Embryonic facial prominence (tissue), 1 donor: ENCODE data around the gene RBM8A.

Experiments used
- DNase-seq: peaks from one replicate; pipeline ENCODE4 v3.0.0-alpha.2; 2016; ENCODE audit errors: extremely low spot score

Gene RBM8A

DNA sequence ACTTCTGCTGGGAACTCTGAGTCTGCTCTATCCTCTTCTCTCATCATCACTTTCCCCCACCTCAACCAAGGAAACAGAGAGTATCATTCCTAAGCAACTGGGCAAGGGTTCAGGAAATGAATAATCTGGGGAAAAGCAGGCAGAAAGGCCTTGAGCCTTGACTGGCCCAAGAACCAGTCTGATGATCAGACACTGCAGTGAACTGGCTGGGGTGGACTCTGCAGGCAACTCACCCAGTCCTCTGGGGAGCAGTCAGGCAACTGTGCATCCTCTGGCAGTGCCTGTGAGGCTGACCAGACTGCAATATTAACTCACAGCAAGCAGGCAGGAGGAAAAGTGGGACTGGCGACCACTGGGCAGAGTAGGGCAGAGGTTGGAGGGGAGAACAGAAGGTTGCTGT lies 42.6 kb downstream of the RBM8A start:
- DNase-seq: no peak

DNA sequence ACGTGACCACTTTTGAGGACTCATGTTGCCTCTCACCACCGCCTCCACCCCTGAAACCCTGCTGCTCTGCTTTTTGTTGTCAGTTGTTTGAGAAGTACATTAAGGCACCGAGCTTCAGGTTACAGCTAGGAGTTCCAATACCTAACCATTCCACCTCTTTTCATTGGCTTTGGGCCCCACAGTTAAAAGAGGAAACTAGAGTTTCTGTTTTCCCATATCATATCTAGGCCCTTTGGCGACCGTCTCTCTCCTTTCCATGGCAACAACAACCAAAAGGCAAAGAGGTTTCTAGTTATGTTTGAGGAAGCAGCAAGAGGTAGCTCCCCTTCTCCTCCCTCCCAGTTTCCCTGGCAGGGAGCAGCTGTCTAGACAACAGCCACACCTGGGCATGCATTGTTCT lies 47.5 kb downstream of the RBM8A start:
- DNase-seq: no peak

DNA sequence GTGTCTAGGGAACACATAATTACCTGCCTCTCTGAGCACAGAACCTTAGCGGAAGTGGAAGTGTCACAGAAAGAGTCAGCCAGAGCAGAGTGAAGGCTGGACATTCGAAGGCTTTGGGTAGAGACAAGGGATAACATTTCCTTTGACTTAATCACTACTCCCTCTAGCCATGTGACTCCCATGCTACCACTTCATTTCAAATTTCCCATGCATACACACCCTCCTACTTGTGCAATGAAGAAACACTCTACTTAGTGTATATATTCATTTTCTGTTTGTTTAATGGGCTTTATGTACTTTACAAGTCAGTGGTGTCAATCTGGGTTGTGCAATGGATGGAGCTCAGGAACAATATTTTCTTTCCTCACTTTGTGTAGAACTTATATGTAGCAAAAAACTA lies 48.6 kb downstream of the RBM8A start:
- DNase-seq: no peak

DNA sequence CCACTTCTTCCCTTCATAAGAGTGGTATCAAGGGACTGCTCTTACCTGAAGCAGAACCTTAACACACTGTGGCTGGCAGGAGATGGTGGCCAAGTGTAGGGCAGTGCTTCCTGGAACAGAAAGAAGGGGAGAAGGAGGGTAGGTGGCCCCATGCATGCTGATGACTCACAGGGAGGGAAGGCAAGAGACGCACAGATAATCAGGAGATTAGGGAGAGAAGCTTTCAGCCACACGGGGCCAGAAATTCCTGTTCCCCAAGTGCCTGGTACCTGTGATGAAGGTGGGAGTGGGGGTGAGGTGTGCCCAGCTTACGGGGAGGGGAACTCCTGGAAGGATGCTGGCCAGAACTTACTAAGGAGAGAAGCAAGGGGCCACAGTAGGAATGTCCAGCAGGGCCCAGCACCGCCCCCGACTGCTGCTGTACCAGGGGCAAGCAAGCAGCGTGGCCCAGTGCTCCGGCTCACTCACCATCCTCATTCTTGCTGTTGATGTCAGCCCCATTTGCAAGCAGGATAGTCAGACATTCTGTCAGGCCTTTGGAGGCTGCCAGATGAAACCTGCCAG lies 49.3 kb downstream of the RBM8A start:
- no peak for DNase-seq

DNA sequence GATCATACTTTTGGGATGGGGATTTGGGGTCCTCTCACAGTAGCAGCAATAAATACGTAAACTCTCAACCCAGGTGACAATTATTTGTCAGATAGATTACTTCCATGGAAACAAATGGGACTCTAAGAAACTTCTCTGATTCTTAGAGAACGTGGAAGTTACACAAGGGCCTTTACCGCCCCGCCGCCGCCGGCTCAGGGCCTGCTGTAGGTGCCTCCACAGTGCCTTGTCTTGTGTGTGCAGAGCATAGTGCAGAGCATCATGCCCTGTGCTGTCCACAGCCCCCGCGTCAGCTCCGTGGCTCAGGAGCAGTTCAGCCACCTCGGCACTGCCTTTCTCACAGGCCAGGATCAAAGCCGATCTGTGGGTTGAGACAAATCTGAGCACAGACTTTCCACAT lies 52.6 kb downstream of the RBM8A start:
- DNase-seq: no peak

DNA sequence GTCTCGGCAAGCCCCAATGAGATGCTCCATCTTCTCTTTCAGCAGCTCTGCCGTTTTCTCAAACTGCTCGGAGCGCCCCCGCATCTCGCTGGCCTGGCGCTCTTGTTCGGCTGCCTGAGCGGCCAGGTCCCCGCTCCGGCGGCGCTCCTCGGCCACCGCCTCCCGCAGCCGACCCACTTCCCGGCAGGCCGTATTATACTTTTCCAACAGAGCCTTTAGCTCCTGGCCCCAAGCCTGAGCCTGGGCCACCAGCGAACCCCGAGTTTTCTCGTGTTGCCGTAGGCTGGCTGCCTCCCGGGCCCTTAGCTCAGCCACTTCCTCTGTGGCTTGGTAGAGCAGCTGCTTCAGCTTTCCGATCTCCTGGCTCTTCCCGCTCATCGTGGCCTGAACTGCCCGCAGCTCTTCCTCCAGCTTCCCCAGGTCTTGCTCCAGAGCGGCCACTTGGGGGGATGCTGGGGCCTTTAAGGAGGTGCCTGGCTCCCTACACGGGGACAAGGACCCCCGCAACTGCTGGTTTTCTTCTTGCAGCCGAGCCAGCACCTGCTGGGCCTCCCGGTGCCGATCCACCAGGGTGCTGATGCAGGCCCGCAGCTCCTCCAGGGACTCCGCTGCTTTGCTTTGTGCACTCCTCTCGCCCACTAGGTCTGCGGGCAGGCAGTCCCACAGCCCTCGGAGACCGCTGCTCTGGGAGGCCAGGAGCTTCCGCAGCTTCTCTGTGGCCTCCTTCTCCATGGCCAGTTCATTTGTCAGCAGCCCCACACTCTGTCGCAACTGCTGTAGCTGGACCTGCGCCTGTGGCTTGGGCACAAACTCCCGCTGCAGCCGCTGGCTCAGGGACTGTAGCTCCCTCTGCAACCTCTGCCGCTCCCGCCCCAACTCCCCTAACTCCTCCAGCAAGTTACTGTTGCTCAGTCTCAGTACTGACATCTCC lies 55.0 kb downstream of the RBM8A start:
- no peak for DNase-seq
